Hepatocyte (in vitro differentiated cells): ENCODE measurements around the gene TMEM267.

Experiments
- CTCF ChIP-seq: fragments of 200-600 bp; sonication (generic); IDR thresholded peaks from 2 replicates; pipeline ENCODE4 v1.5.1; 2016; ENCODE audit warnings: antibody characterized with exemption, mild to moderate bottlenecking; ENCODE audit not compliant: poor library complexity
- EZH2 ChIP-seq: fragments of 200-600 bp; sonication (generic); IDR thresholded peaks from 2 replicates; pipeline ENCODE4 v1.6.1; 2016; ENCODE audit warnings: antibody characterized with exemption, mild to moderate bottlenecking, borderline replicate concordance
- EZH2phosphoT487 ChIP-seq: fragments of 200-600 bp; sonication (generic); IDR thresholded peaks from one replicate; pipeline ENCODE4 v1.6.1; 2018; ENCODE audit warnings: antibody characterized with exemption, mild to moderate bottlenecking, low read depth, moderate library complexity; ENCODE audit not compliant: unreplicated experiment, severe bottlenecking

- TF ChIP-seq CTCF (no peak), EZH2phosphoT487 (no peak), EZH2 (no peak)
Observed at GRCh38 chr5:43514025-43514424, 30.4 kb upstream of the TMEM267 start.
